GM12872 (cell line): ENCODE results near the gene GTF2E1.

ENCODE experiments used
- CTCF ChIP-seq: IDR thresholded peaks from 3 replicates; pipeline ENCODE4 v1.5.1; 2011; ENCODE audit warnings: low read depth, mild to moderate bottlenecking, low read length, moderate library complexity; ENCODE audit not compliant: insufficient read depth

GTF2E1 gene

GRCh38 chr3:120764206-120764605 lies 21.7 kb downstream of the GTF2E1 start:
- TF ChIP-seq CTCF: no peak

GRCh38 chr3:120765830-120766493 lies 23.4 kb downstream of the GTF2E1 start:
- TF ChIP-seq CTCF: no peak

GRCh38 chr3:120766576-120766975 lies 24.0 kb downstream of the GTF2E1 start:
- no peak for TF ChIP-seq CTCF

GRCh38 chr3:120767106-120767505 lies 24.6 kb downstream of the GTF2E1 start:
- no peak for TF ChIP-seq CTCF

GRCh38 chr3:120769436-120769835 lies 26.9 kb downstream of the GTF2E1 start:
- TF ChIP-seq CTCF: no peak

GRCh38 chr3:120770891-120771290 lies 28.3 kb downstream of the GTF2E1 start:
- no peak for TF ChIP-seq CTCF

GRCh38 chr3:120772081-120772480 lies 29.5 kb downstream of the GTF2E1 start:
- no peak for TF ChIP-seq CTCF
